Erythroblast (primary cell): ENCODE results near the gene AKR1C1.
"Not testable (repeated sequence)": the region's sequence is repeated elsewhere in the genome, so short reads cannot be mapped to it uniquely, and the experiment has no call there.

Experiments used
- DNase-seq, 2 experiments: peaks; one replicate each; lab custom pipeline; 2025; lab: John Stamatoyannopoulos, UW
- GATA1 ChIP-seq: IDR thresholded peaks from 2 replicates; pipeline ENCODE4 v1.6.1; 2011; ENCODE audit warnings: low read depth, mild to moderate bottlenecking, control low read depth, low read length, moderate library complexity
- POLR2A ChIP-seq: IDR thresholded peaks from 2 replicates; pipeline ENCODE4 v1.6.1; 2011; ENCODE audit warnings: mild to moderate bottlenecking, low read length

Gene AKR1C1

GRCh38 chr10:4962876-4963814, at the start of gene AKR1C1:
Gene AKR1C1 (plus strand): TSS chr10:4963415. CDS start chr10:4963445, 30 bp downstream.
- peak; percentile 30 to 66 for DNase-seq

GRCh38 chr10:4914213-4914850, 48.9 kb upstream of the AKR1C1 start:
- DNase-seq = no peak
- TF ChIP-seq POLR2A (no peak), GATA1 (no peak)

- no peak for DNase-seq
Observed at GRCh38 chr10:4916086-4916716, 47.0 kb upstream of the AKR1C1 start.

GRCh38 chr10:4918236-4918635, 45.0 kb upstream of the AKR1C1 start:
- TF ChIP-seq GATA1 (no peak), POLR2A (no peak)
- no peak for DNase-seq

More at GRCh38 chr10:4916086-4916716, 47.0 kb upstream of the AKR1C1 start:
- TF ChIP-seq GATA1 = no peak
- TF ChIP-seq POLR2A = no peak

- DNase-seq = not testable (repeated sequence)
Observed at GRCh38 chr10:4924482-4924881, 38.7 kb upstream of the AKR1C1 start.

GRCh38 chr10:4926400-4926799, 36.8 kb upstream of the AKR1C1 start:
- DNase-seq = no peak
- TF ChIP-seq POLR2A (no peak), GATA1 (no peak)

GRCh38 chr10:4931587-4931986, 31.6 kb upstream of the AKR1C1 start:
- DNase-seq = no peak
- TF ChIP-seq GATA1 (no peak), POLR2A (peak; percentile 34)

- TF ChIP-seq POLR2A = no peak
- no peak for TF ChIP-seq GATA1
- DNase-seq = no peak
Observed at GRCh38 chr10:4934391-4934987, 28.7 kb upstream of the AKR1C1 start.

GRCh38 chr10:4937346-4937745, 25.9 kb upstream of the AKR1C1 start:
- TF ChIP-seq GATA1 (no peak), POLR2A (no peak)
- no peak for DNase-seq

- TF ChIP-seq GATA1 (no peak), POLR2A (no peak)
- peak in 1 of 2 experiments; percentile 30 for DNase-seq
Observed at GRCh38 chr10:4939224-4940072, 23.8 kb upstream of the AKR1C1 start.

GRCh38 chr10:4940073-4940428, 23.2 kb upstream of the AKR1C1 start:
- DNase-seq = not testable (repeated sequence)

GRCh38 chr10:4940909-4941308, 22.3 kb upstream of the AKR1C1 start:
- DNase-seq = peak in 1 of 2 experiments; percentile 39
